IMR-90 (cell line): ENCODE data around the gene WDR17. TPM values are rescaled to one million over a fixed set of nuclear protein-coding genes. Genes with fewer than 3 reads are reported as not detected.

ENCODE experiments used
- ATAC-seq: fragments of 200-7000 bp; cut with Tn5 transposase; 2 replicates; pipeline ENCODE4 v1.9.1; 2020; ENCODE audit warnings: low read depth, mild to moderate bottlenecking, moderate library complexity
- BruUV-seq: library from RNA; stranded (reverse); fragments of 400-500 nt; replicated peaks from 2 replicates; lab custom pipeline; 2021; lab: Mats Ljungman, UMichigan
- CTCF ChIA-PET: fragments of 300-600 bp; formaldehyde crosslinking; extraction: SDS; loops from one replicate; lab custom pipeline; 2021; ENCODE audit warnings: antibody characterized with exemption; lab: Yijun Ruan, JAX
- POLR2A ChIA-PET: fragments of 300-600 bp; sonication (Branson Sonifier 250); formaldehyde crosslinking; loops from one replicate; lab custom pipeline; 2022; ENCODE audit warnings: antibody characterized with exemption; ENCODE audit not compliant: unreplicated experiment; lab: Charles Lee
- DNase-seq: peaks from one replicate; pipeline ENCODE4 v3.0.0; 2013
- H2AFZ ChIP-seq: replicated peaks from 2 replicates; pipeline ENCODE3; 2013; ENCODE audit warnings: low read length, mild to moderate bottlenecking; ENCODE audit not compliant: poor library complexity
- H2AK5ac ChIP-seq: 2 replicates; pipeline ENCODE4 v1.6.1; 2013; ENCODE audit warnings: low read depth, low read length, inconsistent platforms
- H2AK9ac ChIP-seq: replicated peaks from 2 replicates; pipeline ENCODE3; 2013; ENCODE audit warnings: mild to moderate bottlenecking, low read depth, low read length, moderate library complexity; ENCODE audit not compliant: poor library complexity
- H2BK120ac ChIP-seq: 2 replicates; pipeline ENCODE4 v1.6.1; 2013; ENCODE audit warnings: low read depth, low read length, inconsistent platforms
- H2BK15ac ChIP-seq: 3 replicates; pipeline ENCODE4 v1.6.1; 2013; ENCODE audit warnings: low read depth, low read length, inconsistent platforms
- H2BK20ac ChIP-seq: 2 replicates; pipeline ENCODE4 v1.6.1; 2013; ENCODE audit warnings: low read depth, mild to moderate bottlenecking, inconsistent platforms, low read length, moderate library complexity
- H2BK5ac ChIP-seq: 2 replicates; pipeline ENCODE4 v1.6.1; 2013; ENCODE audit warnings: mild to moderate bottlenecking, low read depth, low read length, inconsistent platforms; ENCODE audit not compliant: poor library complexity, severe bottlenecking
- H3K14ac ChIP-seq: replicated peaks from 2 replicates; pipeline ENCODE4 v1.6.1; 2013; ENCODE audit warnings: low read depth, low read length, inconsistent platforms
- H3K18ac ChIP-seq: 2 replicates; pipeline ENCODE4 v1.6.1; 2013; ENCODE audit warnings: low read depth, low read length, control low read depth
- H3K23ac ChIP-seq: 2 replicates; pipeline ENCODE4 v1.6.1; 2013; ENCODE audit warnings: low read depth, low read length, inconsistent platforms
- H3K27ac ChIP-seq: 2 replicates; pipeline ENCODE4 v1.5.1; 2013; ENCODE audit warnings: mild to moderate bottlenecking, control low read depth, low read length; ENCODE audit not compliant: insufficient read depth
- H3K27me3 ChIP-seq: 2 replicates; pipeline ENCODE4 v1.6.1; 2013; ENCODE audit warnings: low read length; ENCODE audit not compliant: control insufficient read depth, insufficient read depth
- H3K36me3 ChIP-seq: 2 replicates; pipeline ENCODE4 v1.6.1; 2013; ENCODE audit warnings: low read length, mixed read lengths; ENCODE audit not compliant: control insufficient read depth, insufficient read depth
- H3K4ac ChIP-seq: 2 replicates; pipeline ENCODE4 v1.6.1; 2013; ENCODE audit warnings: low read depth, low read length, inconsistent platforms
- H3K4me1 ChIP-seq: 2 replicates; pipeline ENCODE4 v1.6.1; 2013; ENCODE audit warnings: low read length, mixed read lengths; ENCODE audit not compliant: control insufficient read depth, insufficient read depth
- H3K4me2 ChIP-seq: 2 replicates; pipeline ENCODE4 v1.6.1; 2013; ENCODE audit warnings: low read depth, mild to moderate bottlenecking, control low read depth, low read length, moderate library complexity
- H3K4me3 ChIP-seq: 2 replicates; pipeline ENCODE4 v1.5.1; 2013; ENCODE audit warnings: low read depth, mild to moderate bottlenecking, control low read depth, low read length, moderate library complexity; ENCODE audit not compliant: insufficient read depth
- H3K56ac ChIP-seq: 2 replicates; pipeline ENCODE4 v1.6.1; 2013; ENCODE audit warnings: low read length, inconsistent platforms; ENCODE audit not compliant: insufficient read depth; ENCODE audit errors: extremely low read depth
- H3K79me1 ChIP-seq, 2 experiments: 2 replicates each; pipeline ENCODE4 v1.6.1; 2013; ENCODE audit warnings: low read length in 2 of 2, inconsistent platforms in 1 of 2, low read depth in 1 of 2
- H3K9ac ChIP-seq: 2 replicates; pipeline ENCODE4 v1.6.1; 2013; ENCODE audit warnings: low read depth, low read length, control low read depth
- H3K9me1 ChIP-seq: 2 replicates; pipeline ENCODE4 v1.6.1; 2013; ENCODE audit warnings: low read length, inconsistent platforms; ENCODE audit not compliant: insufficient read depth
- H3K9me3 ChIP-seq: 2 replicates; pipeline ENCODE4 v1.6.1; 2013; ENCODE audit warnings: low read length; ENCODE audit not compliant: control insufficient read depth, insufficient read depth
- H4K20me1 ChIP-seq: 2 replicates; pipeline ENCODE4 v1.6.1; 2013; ENCODE audit warnings: low read length, inconsistent platforms; ENCODE audit not compliant: insufficient read depth
- H4K5ac ChIP-seq: 2 replicates; pipeline ENCODE4 v1.6.1; 2013; ENCODE audit warnings: mild to moderate bottlenecking, low read depth, low read length, control low read depth
- H4K8ac ChIP-seq, 2 experiments: 2 replicates each; pipeline ENCODE4 v1.6.1; 2013; ENCODE audit warnings: low read depth in 2 of 2, low read length in 2 of 2, control low read depth in 1 of 2, inconsistent platforms in 1 of 2
- H4K91ac ChIP-seq: 2 replicates; pipeline ENCODE4 v1.6.1; 2013; ENCODE audit warnings: low read depth, low read length, inconsistent platforms; ENCODE audit not compliant: insufficient read depth
- BHLHE40 ChIP-seq: fragments of 150-350 bp; IDR thresholded peaks from 2 replicates; pipeline ENCODE4 v1.6.1; 2016; ENCODE audit warnings: mild to moderate bottlenecking, low read depth, low read length
- CEBPB ChIP-seq: IDR thresholded peaks from 2 replicates; pipeline ENCODE4 v1.6.1; 2012; ENCODE audit warnings: low read depth, low read length, improper control_type of control experiment
- CHD1 ChIP-seq: IDR thresholded peaks from 2 replicates; pipeline ENCODE4 v1.6.1; 2012; ENCODE audit warnings: low read depth, low read length, improper control_type of control experiment
- ELK1 ChIP-seq: fragments of 150-350 bp; IDR thresholded peaks from 2 replicates; pipeline ENCODE4 v1.6.1; 2016; ENCODE audit warnings: low read depth, mild to moderate bottlenecking, low read length, moderate library complexity, borderline replicate concordance
- MXI1 ChIP-seq: IDR thresholded peaks from 2 replicates; pipeline ENCODE4 v1.6.1; 2012; ENCODE audit warnings: low read depth, mild to moderate bottlenecking, low read length, moderate library complexity, borderline replicate concordance
- RCOR1 ChIP-seq: IDR thresholded peaks from 2 replicates; pipeline ENCODE4 v1.6.1; 2012; ENCODE audit warnings: mild to moderate bottlenecking, low read length, improper control_type of control experiment; ENCODE audit not compliant: insufficient replicate concordance
- USF2 ChIP-seq: fragments of 150-350 bp; IDR thresholded peaks from 2 replicates; pipeline ENCODE4 v1.6.1; 2017; ENCODE audit warnings: mild to moderate bottlenecking, antibody characterized with exemption, low read length, low read depth
- whole genome bisulfite sequencing, 2 experiments: methylation state at CpG; one replicate each; pipeline versions ENCODE4 v1.1.5 to v1.1.7; 2013; ENCODE audit warnings: missing lambda C conversion rate in 2 of 2; ENCODE audit not compliant: insufficient read length in 1 of 2; ENCODE audit errors: extremely low coverage in 2 of 2; 5-methylcytosine and 5-hydroxymethylcytosine counted together
- dilution Hi-C: fragments of 300-500 bp; cut with HindIII; formaldehyde crosslinking; loops from one replicate; pipeline ENCODE4 v1.14.3; 2018; ENCODE audit warnings: low sequenced_read_pairs; ENCODE audit not compliant: unreplicated experiment
- in situ Hi-C: fragments of 300-500 bp; cut with MboI; formaldehyde crosslinking; loops from 3 replicates; pipeline ENCODE4 v1.14.3; 2019; ENCODE audit warnings: low sequenced_read_pairs, inconsistent platforms, mixed read lengths
- intact Hi-C: fragments of 100-400 bp; cut with micrococcal nuclease; formaldehyde crosslinking; loops from 2 replicates; pipeline ENCODE4 v1.10.0; 2022
- polyA plus RNA-seq, 3 experiments: library from polyadenylated mRNA; depleted of rRNA; stranded (reverse); fragments of >200 nt; gene quantifications; 2 replicates each; pipeline ENCODE4 v1.2.3, GENCODE V29; 2012; ENCODE audit warnings: low replicate concordance in 1 of 3
- total RNA-seq: library from RNA; depleted of rRNA; stranded (reverse); fragments of >200 nt; gene quantifications from 2 replicates; pipeline ENCODE4 v1.2.3, GENCODE V29; 2012

WDR17 gene
- total and polyA plus RNA-seq, 2 of the 4 experiments (the other 2 are of a cell fraction), result 0.53 to 0.54 TPM

GRCh38 chr4:176020481-176021085 is 45.1 kb upstream of the WDR17 start:
- Histone ChIP-seq H3K79me1 (no peaks in the 10 kb centered on the region), H3K18ac (no peak overlapping the region), H3K27ac (no peak overlapping the region), H2AK5ac (no peak overlapping the region), H4K20me1 (no peaks in the 10 kb centered on the region), H3K4me3 (no peak overlapping the region), H4K8ac (no peak overlapping the region), H4K5ac (no peak overlapping the region), H4K91ac (no peak overlapping the region), H3K9ac (no peak overlapping the region), H3K4me2 (no peak overlapping the region), H2BK15ac (no peak overlapping the region), H2BK5ac (no peak overlapping the region), H2BK120ac (no peak overlapping the region), H3K9me1 (no peaks in the 10 kb centered on the region), H3K27me3 (no peaks in the 10 kb centered on the region; the same call in 1 of the 2 replicates), H2AK9ac (no peak overlapping the region), H3K14ac (no peak overlapping the region), H3K23ac (no peak overlapping the region), H2BK20ac (no peak overlapping the region), H3K4ac (no peak overlapping the region), H3K56ac (no peak overlapping the region), H3K4me1 (no peaks in the 10 kb centered on the region), H3K9me3 (no peaks in the 10 kb centered on the region), H2AFZ (no peak overlapping the region), H3K36me3 (no peaks in the 10 kb centered on the region)
- in situ Hi-C loops (no loop called here), intact Hi-C loops (loop anchor here (10.0 kb wide), 1 partner anchor 1656 kb away; no protein-coding TSS in a partner anchor), dilution Hi-C loops (no loop called here)
- DNase-seq (no peak), ATAC-seq (no peak)
- no peak for TF ChIP-seq CHD1
- no peak for TF ChIP-seq BHLHE40
- TF ChIP-seq ELK1, result no peak
- no peak for TF ChIP-seq MXI1
- TF ChIP-seq CEBPB, result no peak
- no peak for TF ChIP-seq USF2
- TF ChIP-seq RCOR1, result no peak
- POLR2A ChIA-PET, result no interaction called here
- BruUV-seq, result no TSS peak
- WGBS, 2 experiments, result no CpG with 5 or more reads among the region's 5 CpGs
- CTCF ChIA-PET, result no interaction called here
